Sigmoid colon (tissue), 4 donors: Measurements from ENCODE around the gene CYP24A1.

Source experiments
- EP300 ChIP-seq, 4 donors: sonication (generic); formaldehyde crosslinking; IDR thresholded peaks; one replicate each; pipeline ENCODE4 v1.6.1; 2017; ENCODE audit warnings: antibody characterized with exemption in 4 of 4
- TF ChIP-seq, protein P1 (sequence below), 4 experiments: fragments of 450-650 bp in 3 of 4; fragments of 200-600 bp in 1 of 4; IDR thresholded peaks; one replicate each; pipeline ENCODE4 v1.5.1; 2016 to 2019; ENCODE audit warnings: antibody characterized with exemption in 4 of 4, mild to moderate bottlenecking in 3 of 4, moderate library complexity in 2 of 4

DNA sequence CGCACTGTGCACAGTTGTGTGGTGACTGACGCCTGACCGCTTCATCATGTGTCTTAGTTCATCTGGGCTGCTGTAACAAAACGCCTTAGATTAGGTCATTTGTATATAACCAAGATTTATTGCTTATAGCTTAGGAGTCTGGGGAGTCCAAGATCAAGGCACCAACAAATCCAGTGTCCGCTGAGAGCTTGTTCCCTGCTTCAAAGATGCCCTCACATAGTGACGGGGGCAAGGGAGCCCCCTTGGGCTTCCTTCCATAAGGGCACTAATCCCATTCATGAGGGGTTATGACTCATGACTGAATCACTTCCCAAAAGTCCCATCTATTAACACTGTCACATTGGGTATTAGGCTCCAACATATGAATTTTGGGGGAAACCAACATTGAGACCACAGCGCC, 34.6 kb downstream of the CYP24A1 start:
- TF ChIP-seq, protein P1, sequence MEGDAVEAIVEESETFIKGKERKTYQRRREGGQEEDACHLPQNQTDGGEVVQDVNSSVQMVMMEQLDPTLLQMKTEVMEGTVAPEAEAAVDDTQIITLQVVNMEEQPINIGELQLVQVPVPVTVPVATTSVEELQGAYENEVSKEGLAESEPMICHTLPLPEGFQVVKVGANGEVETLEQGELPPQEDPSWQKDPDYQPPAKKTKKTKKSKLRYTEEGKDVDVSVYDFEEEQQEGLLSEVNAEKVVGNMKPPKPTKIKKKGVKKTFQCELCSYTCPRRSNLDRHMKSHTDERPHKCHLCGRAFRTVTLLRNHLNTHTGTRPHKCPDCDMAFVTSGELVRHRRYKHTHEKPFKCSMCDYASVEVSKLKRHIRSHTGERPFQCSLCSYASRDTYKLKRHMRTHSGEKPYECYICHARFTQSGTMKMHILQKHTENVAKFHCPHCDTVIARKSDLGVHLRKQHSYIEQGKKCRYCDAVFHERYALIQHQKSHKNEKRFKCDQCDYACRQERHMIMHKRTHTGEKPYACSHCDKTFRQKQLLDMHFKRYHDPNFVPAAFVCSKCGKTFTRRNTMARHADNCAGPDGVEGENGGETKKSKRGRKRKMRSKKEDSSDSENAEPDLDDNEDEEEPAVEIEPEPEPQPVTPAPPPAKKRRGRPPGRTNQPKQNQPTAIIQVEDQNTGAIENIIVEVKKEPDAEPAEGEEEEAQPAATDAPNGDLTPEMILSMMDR (IDR thresholded peaks at IDR 0.05), result no peak
- no peak for TF ChIP-seq EP300 (IDR thresholded peaks at IDR 0.05)
